Measurements from ENCODE around the gene P2RX4. TPM values are rescaled to one million over a fixed set of nuclear protein-coding genes. Genes with fewer than 3 reads are reported as not detected.

Gene P2RX4
- total and polyA plus RNA-seq, 9 of the 15 experiments (the other 6 are each of a cell fraction or from before 2014, with no cell fraction given) = 6.6 to 21.5 (median 11.7) TPM

GRCh38 chr12:121184984-121185889 is 24.7 kb upstream of the P2RX4 start (continued):
- TF ChIP-seq ESRRA (IDR thresholded peaks at IDR 0.05; ENCODE audit: borderline replicate concordance, low read depth) (no peak), ARID1B (IDR thresholded peaks at IDR 0.05) (peak; percentile 60), CHAMP1 (IDR thresholded peaks at IDR 0.05) (no peak)

DNA sequence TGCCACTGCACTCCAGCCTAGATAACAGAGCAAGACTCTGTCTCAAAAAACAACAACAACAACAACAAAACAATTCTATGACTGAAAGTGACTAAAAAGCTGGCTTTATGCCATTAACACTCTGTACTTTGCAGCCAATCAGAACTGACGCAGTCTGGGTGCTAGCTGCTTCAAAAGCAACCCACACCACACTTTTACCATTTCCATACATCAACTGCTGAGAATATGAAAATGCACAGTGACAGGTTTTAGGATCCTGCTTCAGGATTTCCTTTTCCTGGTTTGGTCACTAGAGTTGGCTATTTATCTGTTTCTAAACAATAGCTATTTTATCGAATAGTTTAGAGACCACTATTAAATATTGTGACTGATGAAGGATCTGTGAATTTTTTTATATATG is 23.1 kb upstream of the P2RX4 start:
- FAIRE-seq (no peak), ATAC-seq (no peak), DNase-seq (ENCODE audit: extremely low read depth in 1 of 4, low spot score in 3 of 4) (no peak)
- Histone ChIP-seq H3K27me3 (ENCODE audit: control insufficient read depth in 2 of 2, insufficient read depth in 2 of 2, low read length in 2 of 2) (no peaks in the 10 kb centered on the region), H3K9ac (ENCODE audit: insufficient read depth in 1 of 2, low read depth in 2 of 2, low read length in 2 of 2) (no peak overlapping the region), H3K36me3 (ENCODE audit: control insufficient read depth, insufficient read depth, low read length) (no peaks in the 10 kb centered on the region), H4K20me1 (replicated peaks; ENCODE audit: control insufficient read depth, insufficient read depth, low read length) (no peaks in the 10 kb centered on the region), H3K27ac (ENCODE audit: extremely low read depth, low read depth, low read length) (no peak overlapping the region), H2AFZ (ENCODE audit: low read depth, low read length) (no peak overlapping the region), H3K9me1 (ENCODE audit: control insufficient read depth, insufficient read depth, low read length) (no peaks in the 10 kb centered on the region), H3K9me3 (replicated peaks; ENCODE audit: control insufficient read depth, insufficient read depth, low read depth, low read length) (no peaks in the 10 kb centered on the region), H3K4me1 (replicated peaks in 1 of 2; ENCODE audit: control insufficient read depth in 2 of 2, insufficient read depth in 2 of 2, low read length in 2 of 2) (peaks cover 12 to 17% of the 10 kb centered on the region in 2 experiments), H3K4me2 (ENCODE audit: insufficient read depth, low read length) (no peak overlapping the region), H3K79me2 (ENCODE audit: control insufficient read depth, insufficient read depth, low read length) (no peaks in the 10 kb centered on the region), H3K4me3 (no peak overlapping the region)
- WGBS (ENCODE audit: insufficient coverage, low coverage, missing lambda C conversion rate) = 84% methylated on average over 2 of the region's 2 CpGs
- BruUV-seq (replicated peaks) = no TSS peak
- TF ChIP-seq NFIC (IDR thresholded peaks at IDR 0.05) = peak; percentile 34; the same call in 1 of the 2 replicates
- TF ChIP-seq MBD2 (IDR thresholded peaks at IDR 0.05; ENCODE audit: borderline replicate concordance, low read depth) = no peak
- TF ChIP-seq SUPT5H (IDR thresholded peaks at IDR 0.05) = no peak
- TF ChIP-seq SAFB (IDR thresholded peaks at IDR 0.05; ENCODE audit: borderline replicate concordance, low read depth, low read length) = no peak
- TF ChIP-seq CREM (IDR thresholded peaks at IDR 0.05; ENCODE audit: low read depth) = no peak
- TF ChIP-seq SNRNP70 (optimal IDR thresholded peaks at IDR 0.05; ENCODE audit: low read depth, low read length) = no peak
- no peak for TF ChIP-seq ZNF347 (CRISPR knock-in tag; IDR thresholded peaks at IDR 0.05; ENCODE audit: low read depth)
- no peak for TF ChIP-seq RFX1 (IDR thresholded peaks at IDR 0.05)
- intact Hi-C loops (cut with micrococcal nuclease) (no loop called here), in situ Hi-C loops (cut with MboI) (no loop called here)
- ChIA-PET CTCF (ENCODE audit: low intra/inter-chr PET ratio) (no interaction called here), POLR2A (interaction anchor here (0.8 kb wide), 1 partner anchor 11 kb away, joined by 5 read pairs; no protein-coding TSS in a partner anchor)
